ENCODE measurements around the gene ZNF598.

ZNF598 gene

DNA sequence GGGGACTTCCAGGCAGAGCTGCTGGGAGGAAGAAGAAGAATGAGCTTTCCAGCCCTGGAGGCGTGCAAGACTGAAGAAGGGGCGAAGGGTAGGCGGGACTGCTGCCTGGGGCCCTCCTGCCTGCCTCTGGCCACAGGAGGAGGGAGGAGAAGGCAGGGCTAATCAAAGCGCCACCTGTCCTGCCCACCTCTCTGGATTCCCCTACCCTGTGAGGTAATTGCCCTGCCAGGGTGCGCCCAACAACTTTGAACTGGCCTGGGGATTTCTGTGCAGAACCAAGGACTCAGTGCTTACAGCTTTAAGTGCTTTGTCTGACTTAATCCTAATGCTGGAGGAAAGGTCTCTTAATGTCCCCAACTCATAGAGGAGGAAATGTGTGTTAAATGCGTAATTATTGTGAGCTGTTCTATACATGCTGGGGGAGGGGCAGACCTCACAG, 28.2 kb downstream of the ZNF598 start, which contains the start of gene NOXO1:
NOXO1 (minus strand) TSS at position 72 of the 439 bp plus-strand sequence. CDS start 290 bp downstream, outside the sequence.
- TF ChIP-seq RAD21 (IDR thresholded peaks at IDR 0.05; ENCODE audit: low read depth) (no peak), EP300 (IDR thresholded peaks at IDR 0.05; ENCODE audit: borderline replicate concordance) (no peak), CREB1 (IDR thresholded peaks at IDR 0.05; ENCODE audit: low read depth) (no peak), FOXM1 (IDR thresholded peaks at IDR 0.05; ENCODE audit: borderline replicate concordance, low read depth) (no peak), TCF12 (IDR thresholded peaks at IDR 0.05; ENCODE audit: low read depth) (no peak), CEBPB (IDR thresholded peaks at IDR 0.05) (no peak), EGR1 (IDR thresholded peaks at IDR 0.05) (no peak)
- TF ChIP-seq, protein P1, sequence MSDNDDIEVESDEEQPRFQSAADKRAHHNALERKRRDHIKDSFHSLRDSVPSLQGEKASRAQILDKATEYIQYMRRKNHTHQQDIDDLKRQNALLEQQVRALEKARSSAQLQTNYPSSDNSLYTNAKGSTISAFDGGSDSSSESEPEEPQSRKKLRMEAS (IDR thresholded peaks at IDR 0.05): no peak

- TF ChIP-seq EGR1 (IDR thresholded peaks at IDR 0.05): no peak
- no peak for TF ChIP-seq NFIC (IDR thresholded peaks at IDR 0.05)
- TF ChIP-seq TEAD4 (IDR thresholded peaks at IDR 0.05): no peak
- no peak for TF ChIP-seq RAD21 (IDR thresholded peaks at IDR 0.05; ENCODE audit: low read depth)
- TF ChIP-seq, protein P2, sequence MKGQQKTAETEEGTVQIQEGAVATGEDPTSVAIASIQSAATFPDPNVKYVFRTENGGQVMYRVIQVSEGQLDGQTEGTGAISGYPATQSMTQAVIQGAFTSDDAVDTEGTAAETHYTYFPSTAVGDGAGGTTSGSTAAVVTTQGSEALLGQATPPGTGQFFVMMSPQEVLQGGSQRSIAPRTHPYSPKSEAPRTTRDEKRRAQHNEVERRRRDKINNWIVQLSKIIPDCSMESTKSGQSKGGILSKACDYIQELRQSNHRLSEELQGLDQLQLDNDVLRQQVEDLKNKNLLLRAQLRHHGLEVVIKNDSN (IDR thresholded peaks at IDR 0.05): no peak
- no peak for TF ChIP-seq EP300 (IDR thresholded peaks at IDR 0.05; ENCODE audit: borderline replicate concordance)
- no peak for TF ChIP-seq TAF1 (IDR thresholded peaks at IDR 0.05; ENCODE audit: low read depth)
- no peak for TF ChIP-seq CREB1 (IDR thresholded peaks at IDR 0.05; ENCODE audit: low read depth)
- TF ChIP-seq FOXM1 (IDR thresholded peaks at IDR 0.05; ENCODE audit: borderline replicate concordance, low read depth): no peak
- TF ChIP-seq ZBTB7A (IDR thresholded peaks at IDR 0.05; ENCODE audit: low read depth): no peak
- TF ChIP-seq YY1 (IDR thresholded peaks at IDR 0.05; ENCODE audit: low read depth): no peak
- no peak for TF ChIP-seq CEBPB (IDR thresholded peaks at IDR 0.05)
- TF ChIP-seq, protein P1 (IDR thresholded peaks at IDR 0.05): no peak
- TF ChIP-seq TCF12 (IDR thresholded peaks at IDR 0.05; ENCODE audit: low read depth): no peak
- TF ChIP-seq, protein P3, sequence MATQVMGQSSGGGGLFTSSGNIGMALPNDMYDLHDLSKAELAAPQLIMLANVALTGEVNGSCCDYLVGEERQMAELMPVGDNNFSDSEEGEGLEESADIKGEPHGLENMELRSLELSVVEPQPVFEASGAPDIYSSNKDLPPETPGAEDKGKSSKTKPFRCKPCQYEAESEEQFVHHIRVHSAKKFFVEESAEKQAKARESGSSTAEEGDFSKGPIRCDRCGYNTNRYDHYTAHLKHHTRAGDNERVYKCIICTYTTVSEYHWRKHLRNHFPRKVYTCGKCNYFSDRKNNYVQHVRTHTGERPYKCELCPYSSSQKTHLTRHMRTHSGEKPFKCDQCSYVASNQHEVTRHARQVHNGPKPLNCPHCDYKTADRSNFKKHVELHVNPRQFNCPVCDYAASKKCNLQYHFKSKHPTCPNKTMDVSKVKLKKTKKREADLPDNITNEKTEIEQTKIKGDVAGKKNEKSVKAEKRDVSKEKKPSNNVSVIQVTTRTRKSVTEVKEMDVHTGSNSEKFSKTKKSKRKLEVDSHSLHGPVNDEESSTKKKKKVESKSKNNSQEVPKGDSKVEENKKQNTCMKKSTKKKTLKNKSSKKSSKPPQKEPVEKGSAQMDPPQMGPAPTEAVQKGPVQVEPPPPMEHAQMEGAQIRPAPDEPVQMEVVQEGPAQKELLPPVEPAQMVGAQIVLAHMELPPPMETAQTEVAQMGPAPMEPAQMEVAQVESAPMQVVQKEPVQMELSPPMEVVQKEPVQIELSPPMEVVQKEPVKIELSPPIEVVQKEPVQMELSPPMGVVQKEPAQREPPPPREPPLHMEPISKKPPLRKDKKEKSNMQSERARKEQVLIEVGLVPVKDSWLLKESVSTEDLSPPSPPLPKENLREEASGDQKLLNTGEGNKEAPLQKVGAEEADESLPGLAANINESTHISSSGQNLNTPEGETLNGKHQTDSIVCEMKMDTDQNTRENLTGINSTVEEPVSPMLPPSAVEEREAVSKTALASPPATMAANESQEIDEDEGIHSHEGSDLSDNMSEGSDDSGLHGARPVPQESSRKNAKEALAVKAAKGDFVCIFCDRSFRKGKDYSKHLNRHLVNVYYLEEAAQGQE (IDR thresholded peaks at IDR 0.05; ENCODE audit: low read depth): no peak
Observed at GRCh38 chr16:1980770-1981087, 28.9 kb downstream of the ZNF598 start.

- TF ChIP-seq TAF1 (IDR thresholded peaks at IDR 0.05; ENCODE audit: low read depth) (no peak), FOXM1 (IDR thresholded peaks at IDR 0.05; ENCODE audit: borderline replicate concordance, low read depth) (no peak), TCF12 (IDR thresholded peaks at IDR 0.05; ENCODE audit: low read depth) (no peak), ZBTB7A (IDR thresholded peaks at IDR 0.05; ENCODE audit: low read depth) (no peak), CEBPB (IDR thresholded peaks at IDR 0.05) (no peak), EP300 (IDR thresholded peaks at IDR 0.05; ENCODE audit: borderline replicate concordance) (no peak), EGR1 (IDR thresholded peaks at IDR 0.05) (no peak), CREB1 (IDR thresholded peaks at IDR 0.05; ENCODE audit: low read depth) (no peak)
- TF ChIP-seq, protein P2 (IDR thresholded peaks at IDR 0.05): no peak
Observed at GRCh38 chr16:1980030-1980769, 29.4 kb downstream of the ZNF598 start.

- TF ChIP-seq CEBPB (IDR thresholded peaks at IDR 0.05) (no peak), EP300 (IDR thresholded peaks at IDR 0.05; ENCODE audit: borderline replicate concordance) (no peak), CREB1 (IDR thresholded peaks at IDR 0.05; ENCODE audit: low read depth) (peak; percentile 54), NFIC (IDR thresholded peaks at IDR 0.05) (no peak), RAD21 (IDR thresholded peaks at IDR 0.05; ENCODE audit: low read depth) (no peak), TAF1 (IDR thresholded peaks at IDR 0.05; ENCODE audit: low read depth) (no peak), TEAD4 (IDR thresholded peaks at IDR 0.05) (peak; percentile 16), YY1 (IDR thresholded peaks at IDR 0.05; ENCODE audit: low read depth) (no peak), FOXM1 (IDR thresholded peaks at IDR 0.05; ENCODE audit: borderline replicate concordance, low read depth) (no peak), TCF12 (IDR thresholded peaks at IDR 0.05; ENCODE audit: low read depth) (0 out of 2 replicates have a peak, but pooled peaks have one; percentile 47), EGR1 (IDR thresholded peaks at IDR 0.05) (peak; percentile 35; the same call in 1 of the 2 replicates), ZBTB7A (IDR thresholded peaks at IDR 0.05; ENCODE audit: low read depth) (no peak)
- TF ChIP-seq, protein P1 (IDR thresholded peaks at IDR 0.05): peak; percentile 72; the same call in 1 of the 2 replicates
- TF ChIP-seq, protein P2 (IDR thresholded peaks at IDR 0.05): no peak
- TF ChIP-seq, protein P3 (IDR thresholded peaks at IDR 0.05; ENCODE audit: low read depth): no peak
Observed at GRCh38 chr16:1979271-1980029, 30.2 kb downstream of the ZNF598 start.
